HepG2 (cell line): Measurements from ENCODE around the gene PEF1. TPM values are rescaled to one million over a fixed set of nuclear protein-coding genes. Genes with fewer than 3 reads are reported as not detected.

Experiments
- ATAC-seq: fragments of 200-7000 bp; cut with Tn5 transposase; 3 replicates; pipeline ENCODE4 v1.9.1; 2020; ENCODE audit warnings: mild to moderate bottlenecking, moderate library complexity
- BruUV-seq: library from RNA; stranded (reverse); fragments of 400-500 nt; replicated peaks from 2 replicates; lab custom pipeline; 2021; lab: Mats Ljungman, UMichigan
- CTCF ChIA-PET: fragments of 300-600 bp; formaldehyde crosslinking; extraction: SDS; loops from one replicate; lab custom pipeline; 2021; ENCODE audit warnings: low total read pairs, inconsistent platforms, low intra/inter-chr PET ratio; lab: Yijun Ruan, JAX
- POLR2A ChIA-PET: fragments of 350-600 bp; sonication (Branson Sonifier 250); formaldehyde crosslinking; loops from one replicate; lab custom pipeline; 2020; ENCODE audit warnings: antibody characterized with exemption, inconsistent platforms; lab: Yijun Ruan, JAX
- DNase-seq: peaks from one replicate; pipeline ENCODE4 v3.0.0-alpha.2; 2015; ENCODE audit warnings: low spot score
- FAIRE-seq: peaks from 3 replicates; lab custom pipeline; 2011; peaks lifted over from hg19 to GRCh38; lab: Jason Lieb, UNC
- H2AFZ ChIP-seq: one replicate; pipeline ENCODE4 v1.6.1; 2011; ENCODE audit warnings: low read length, inconsistent platforms
- H3K27ac ChIP-seq: fragments of 300-600 bp; 3 replicates; pipeline ENCODE4 v1.8.0; 2011; ENCODE audit warnings: mixed run types, mild to moderate bottlenecking, mixed read lengths, low read length, inconsistent platforms; ENCODE audit not compliant: insufficient read depth; ENCODE audit errors: extremely low read length
- H3K27me3 ChIP-seq, 2 experiments: fragments of 200-600 bp in 1 of 2; 2 replicates in 1 of 2; 3 replicates in 1 of 2; pipeline versions ENCODE4 v1.6.0 to v1.8.0; 2011; ENCODE audit warnings: low read length in 2 of 2, mild to moderate bottlenecking in 2 of 2, moderate library complexity in 2 of 2, inconsistent platforms in 1 of 2; ENCODE audit not compliant: insufficient read depth in 2 of 2, control insufficient read depth in 1 of 2
- H3K36me3 ChIP-seq, 2 experiments: fragments of 200-600 bp in 1 of 2; replicated peaks in 1 of 2; 2 replicates in 1 of 2; 3 replicates in 1 of 2; pipeline versions ENCODE4 v1.5.1 to v1.8.0; 2011; ENCODE audit warnings: low read length in 2 of 2, inconsistent platforms in 1 of 2; ENCODE audit not compliant: insufficient read depth in 2 of 2, control insufficient read depth in 1 of 2
- H3K4me1 ChIP-seq: 2 replicates; pipeline ENCODE4 v1.5.1; 2012; ENCODE audit warnings: low read length, inconsistent platforms; ENCODE audit not compliant: insufficient read depth
- H3K4me2 ChIP-seq: 2 replicates; pipeline ENCODE4 v1.6.0; 2011; ENCODE audit warnings: low read depth, low read length, inconsistent platforms
- H3K4me3 ChIP-seq, 3 experiments: fragments of 200-600 bp in 1 of 3; sonication (generic), shearing (Covaris generic) in 1 of 3; replicated peaks in 1 of 3; 2 replicates each; pipeline ENCODE4 v1.5.1; 2011 to 2016; ENCODE audit warnings: low read length in 3 of 3, inconsistent platforms in 2 of 3, low read depth in 2 of 3, mild to moderate bottlenecking in 2 of 3, control low read depth in 1 of 3, mixed read lengths in 1 of 3; ENCODE audit not compliant: insufficient read depth in 1 of 3
- H3K79me2 ChIP-seq: one replicate; pipeline ENCODE4 v1.6.1; 2011; ENCODE audit warnings: low read length, inconsistent platforms; ENCODE audit not compliant: insufficient read depth
- H3K9ac ChIP-seq: 2 replicates; pipeline ENCODE4 v1.6.0; 2011; ENCODE audit warnings: mild to moderate bottlenecking, low read depth, low read length, inconsistent platforms; ENCODE audit not compliant: insufficient read depth
- H3K9me3 ChIP-seq: 2 replicates; pipeline ENCODE4 v1.5.1; 2012; ENCODE audit warnings: mild to moderate bottlenecking, low read length
- H4K20me1 ChIP-seq: 2 replicates; pipeline ENCODE4 v1.6.0; 2011; ENCODE audit warnings: inconsistent platforms, mild to moderate bottlenecking, low read length, moderate library complexity; ENCODE audit not compliant: insufficient read depth
- CREBL2 ChIP-seq: sonication (generic); formaldehyde crosslinking; IDR thresholded peaks from 2 replicates; pipeline ENCODE4 v1.8.1; 2023; ENCODE audit warnings: missing genetic modification reagents, mild to moderate bottlenecking, borderline replicate concordance
- ISL2 ChIP-seq: sonication (generic); formaldehyde crosslinking; IDR thresholded peaks from 2 replicates; pipeline ENCODE4 v1.5.0; 2020; ENCODE audit warnings: missing genetic modification reagents
- MBNL3 ChIP-seq: fragments of 250-450 bp; sonication (Bioruptor Pico); conservative IDR thresholded peaks from 2 replicates; pipeline ENCODE4 v1.8.0; 2022; ENCODE audit warnings: mild to moderate bottlenecking, inconsistent platforms
- MTERF4 ChIP-seq: sonication (generic); formaldehyde crosslinking; IDR thresholded peaks from 2 replicates; pipeline ENCODE4 v1.8.0; 2023; ENCODE audit warnings: mild to moderate bottlenecking, missing genetic modification reagents
- SALL1 ChIP-seq: sonication (generic); formaldehyde crosslinking; IDR thresholded peaks from 2 replicates; pipeline ENCODE4 v1.8.0; 2022; ENCODE audit warnings: mild to moderate bottlenecking, missing genetic modification reagents
- TGIF2 ChIP-seq: IDR thresholded peaks from 2 replicates; pipeline ENCODE4 v1.6.1; 2016; ENCODE audit warnings: control low read depth, missing compliant biosample characterization
- U2AF2 ChIP-seq: fragments of 200-400 bp; formaldehyde crosslinking; IDR thresholded peaks from 2 replicates; pipeline ENCODE4 v1.6.1; 2017; ENCODE audit warnings: low read depth, mild to moderate bottlenecking, low read length
- ZNF10 ChIP-seq: sonication (generic); formaldehyde crosslinking; IDR thresholded peaks from 2 replicates; pipeline ENCODE4 v1.4.0; 2020; ENCODE audit warnings: mild to moderate bottlenecking, low read depth, missing genetic modification reagents, borderline replicate concordance
- ZNF143 ChIP-seq: sonication (generic); formaldehyde crosslinking; IDR thresholded peaks from 2 replicates; pipeline ENCODE4 v1.4.0; 2020; ENCODE audit warnings: missing genetic modification reagents
- WGBS: methylation state at CpG from one replicate; pipeline ENCODE4 v1.1.6; 2017; ENCODE audit warnings: low lambda C conversion rate; 5-methylcytosine and 5-hydroxymethylcytosine counted together
- in situ Hi-C: cut with HindIII; loops from 2 replicates; pipeline ENCODE4 v1.10.0; 2017; ENCODE audit warnings: low pct_unique_long_range_greater_than_20kb; ENCODE audit not compliant: extremely low pct_ligation_motif_present
- intact Hi-C: fragments of 100-400 bp; cut with micrococcal nuclease; formaldehyde crosslinking; loops from one replicate; pipeline ENCODE4 v1.10.0; 2022; ENCODE audit not compliant: unreplicated experiment
- polyA plus RNA-seq, 8 experiments: library from polyadenylated mRNA; depleted of rRNA in 3 of 8; stranded (reverse) in 7 of 8; unstranded in 1 of 8; fragments of >200 nt; fragmentation: Illumina TruSeq in 4 of 8; extraction: Trizol in 4 of 8; gene quantifications; 2 replicates each; pipeline versions ENCODE4 v1.2.1 to v1.2.3, GENCODE V29; 2011 to 2016; ENCODE audit warnings: low read depth in 4 of 8, missing spikeins in 1 of 8, mixed read lengths in 1 of 8; ENCODE audit not compliant: insufficient read depth in 1 of 8
- total RNA-seq, 5 experiments: library from RNA; depleted of rRNA; stranded (reverse); fragments of >200 nt; fragmentation: Illumina TruSeq; extraction: Trizol; gene quantifications; 2 replicates each; pipeline ENCODE4 v1.2.3, GENCODE V29; 2016; ENCODE audit warnings: low read depth in 1 of 5
- TF ChIP-seq, protein P1 (sequence below): IDR thresholded peaks from 2 replicates; pipeline ENCODE4 v1.6.1; 2016; ENCODE audit warnings: low read depth, borderline replicate concordance

The PEF1 gene
- total and polyA plus RNA-seq, 2 of the 13 experiments (the other 11 are each of a cell fraction or from before 2014, with no cell fraction given) = 57.1 to 57.8 TPM

DNA sequence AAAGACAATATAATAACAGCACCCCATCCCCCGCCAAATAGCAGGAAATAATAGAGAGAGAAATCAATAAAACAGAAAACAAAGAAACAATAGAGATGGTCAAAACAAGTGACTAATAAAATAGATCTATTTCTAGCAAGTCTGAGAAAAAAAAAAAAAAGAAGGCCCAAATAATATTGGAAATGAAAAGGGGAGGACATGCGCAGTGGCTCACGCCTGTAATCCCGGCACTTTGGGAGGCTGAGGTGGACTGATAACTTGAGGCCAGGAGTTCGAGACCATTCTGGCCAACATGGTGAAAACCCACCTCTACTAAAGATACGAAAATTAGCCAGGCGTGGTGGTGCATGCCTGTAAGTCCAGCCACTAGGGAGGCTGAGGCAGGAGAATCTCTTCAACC lies 45.7 kb downstream of the PEF1 start:
- no peak overlapping the region for H3K27ac ChIP-seq
- TF ChIP-seq MBNL3 (no peak), MTERF4 (no peak), ZNF10 (no peak), ISL2 (CRISPR knock-in tag) (no peak), TGIF2 (CRISPR knock-in tag) (no peak), SALL1 (no peak), CREBL2 (no peak), U2AF2 (no peak), ZNF143 (no peak)
- TF ChIP-seq, protein P1, sequence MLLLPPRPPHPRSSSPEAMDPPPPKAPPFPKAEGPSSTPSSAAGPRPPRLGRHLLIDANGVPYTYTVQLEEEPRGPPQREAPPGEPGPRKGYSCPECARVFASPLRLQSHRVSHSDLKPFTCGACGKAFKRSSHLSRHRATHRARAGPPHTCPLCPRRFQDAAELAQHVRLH (CRISPR knock-in tag) = no peak
- no peak overlapping the region for H3K9ac ChIP-seq
- intact Hi-C loops = no loop called here
- no peak overlapping the region for H3K4me3 ChIP-seq
- DNase-seq (no peak), FAIRE-seq (no peak), ATAC-seq (no peak)
- no peaks in the 10 kb centered on the region for H3K9me3 ChIP-seq
- H3K27me3 ChIP-seq = no peaks in the 10 kb centered on the region
- H3K4me1 ChIP-seq = no peaks in the 10 kb centered on the region
- ChIA-PET POLR2A (no interaction called here), CTCF (no interaction called here)
- no TSS peak for BruUV-seq
- no peak overlapping the region for H2AFZ ChIP-seq
- in situ Hi-C loops = loop anchor here (5.0 kb wide), 1 partner anchor 37 kb away; no protein-coding TSS in a partner anchor
- H3K36me3 ChIP-seq = no peaks in the 10 kb centered on the region
- 51% methylated on average over 7 of the region's 7 CpGs for WGBS
- no peaks in the 10 kb centered on the region for H4K20me1 ChIP-seq
- no peaks in the 10 kb centered on the region for H3K79me2 ChIP-seq
- H3K4me2 ChIP-seq = no peak overlapping the region
